Hypothalamus (tissue), 51 donors: ENCODE results near the gene PSG5.
"Not testable (repeated sequence)": the region's sequence is repeated elsewhere in the genome, so short reads cannot be mapped to it uniquely, and the experiment has no call there.

Experiments
- DNase-seq, 51 donors: peaks; one replicate each; lab custom pipeline; 2025; lab: John Stamatoyannopoulos, UW

Gene PSG5

GRCh38 chr19:43192381-43193155 is 6.2 kb upstream of the PSG5 start:
- not testable (repeated sequence) for DNase-seq

- not testable (repeated sequence) for DNase-seq
Observed at GRCh38 chr19:43188092-43188491, 1.8 kb upstream of the PSG5 start.

- not testable (repeated sequence) for DNase-seq
Observed at GRCh38 chr19:43181869-43182771, 4.2 kb downstream of the PSG5 start.

- not testable (repeated sequence) for DNase-seq
Observed at GRCh38 chr19:43179569-43180147, 6.7 kb downstream of the PSG5 start.

- DNase-seq: not testable (repeated sequence)
Observed at GRCh38 chr19:43178577-43178976, 7.8 kb downstream of the PSG5 start.

- DNase-seq: not testable (repeated sequence)
Observed at GRCh38 chr19:43165906-43166305, 20.4 kb downstream of the PSG5 start.

GRCh38 chr19:43163135-43163534 is 23.2 kb downstream of the PSG5 start:
- not testable (repeated sequence) for DNase-seq

- DNase-seq: not testable (repeated sequence)
Observed at GRCh38 chr19:43162261-43162660, 24.1 kb downstream of the PSG5 start.

GRCh38 chr19:43152214-43152613 is 34.1 kb downstream of the PSG5 start:
- no peak for DNase-seq

- DNase-seq: not testable (repeated sequence)
Observed at GRCh38 chr19:43149788-43150187, 36.5 kb downstream of the PSG5 start.

GRCh38 chr19:43148233-43148632 is 38.1 kb downstream of the PSG5 start:
- DNase-seq: no peak

GRCh38 chr19:43141763-43142162 is 44.6 kb downstream of the PSG5 start:
- DNase-seq: not testable (repeated sequence)

GRCh38 chr19:43132696-43133095 is 53.6 kb downstream of the PSG5 start:
- no peak for DNase-seq

- not testable (repeated sequence) for DNase-seq
Observed at GRCh38 chr19:43131281-43131842, 55.0 kb downstream of the PSG5 start.

- DNase-seq: not testable (repeated sequence)
Observed at GRCh38 chr19:43129197-43129596, 57.1 kb downstream of the PSG5 start.

GRCh38 chr19:43127336-43127735 is 59.0 kb downstream of the PSG5 start:
- DNase-seq: not testable (repeated sequence)

- no peak for DNase-seq
Observed at GRCh38 chr19:43126720-43127119, 59.6 kb downstream of the PSG5 start.

GRCh38 chr19:43124360-43124759 is 62.0 kb downstream of the PSG5 start:
- DNase-seq: no peak

- DNase-seq: not testable (repeated sequence)
Observed at GRCh38 chr19:43120433-43121026, 65.8 kb downstream of the PSG5 start.

- not testable (repeated sequence) for DNase-seq
Observed at GRCh38 chr19:43119526-43119925, 66.8 kb downstream of the PSG5 start.
